Measurements from ENCODE around the gene ELOVL4.

Gene ELOVL4

DNA sequence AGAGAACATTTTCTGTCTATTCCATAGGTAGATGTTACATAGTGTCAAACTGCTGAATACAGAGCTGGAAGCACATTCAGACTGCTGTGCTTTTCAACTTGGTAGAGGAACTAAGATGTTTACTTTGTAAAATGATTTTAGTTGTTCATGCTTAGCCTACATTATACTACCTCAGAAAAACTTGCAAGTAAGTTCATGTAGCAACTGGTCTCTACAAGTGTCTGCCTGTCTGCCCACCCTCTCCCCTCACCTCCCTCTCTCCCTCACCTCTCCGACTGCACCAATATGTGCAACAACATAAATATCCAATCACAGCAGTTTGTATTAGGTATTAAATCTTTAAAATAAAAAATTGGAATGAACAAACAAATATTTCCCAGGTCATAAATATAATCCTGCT is 25.3 kb downstream of the ELOVL4 start:
- no peak overlapping the region for H3K4me3 ChIP-seq (ENCODE audit: control insufficient read depth, low read depth, low read length)
- TF ChIP-seq, protein P1, sequence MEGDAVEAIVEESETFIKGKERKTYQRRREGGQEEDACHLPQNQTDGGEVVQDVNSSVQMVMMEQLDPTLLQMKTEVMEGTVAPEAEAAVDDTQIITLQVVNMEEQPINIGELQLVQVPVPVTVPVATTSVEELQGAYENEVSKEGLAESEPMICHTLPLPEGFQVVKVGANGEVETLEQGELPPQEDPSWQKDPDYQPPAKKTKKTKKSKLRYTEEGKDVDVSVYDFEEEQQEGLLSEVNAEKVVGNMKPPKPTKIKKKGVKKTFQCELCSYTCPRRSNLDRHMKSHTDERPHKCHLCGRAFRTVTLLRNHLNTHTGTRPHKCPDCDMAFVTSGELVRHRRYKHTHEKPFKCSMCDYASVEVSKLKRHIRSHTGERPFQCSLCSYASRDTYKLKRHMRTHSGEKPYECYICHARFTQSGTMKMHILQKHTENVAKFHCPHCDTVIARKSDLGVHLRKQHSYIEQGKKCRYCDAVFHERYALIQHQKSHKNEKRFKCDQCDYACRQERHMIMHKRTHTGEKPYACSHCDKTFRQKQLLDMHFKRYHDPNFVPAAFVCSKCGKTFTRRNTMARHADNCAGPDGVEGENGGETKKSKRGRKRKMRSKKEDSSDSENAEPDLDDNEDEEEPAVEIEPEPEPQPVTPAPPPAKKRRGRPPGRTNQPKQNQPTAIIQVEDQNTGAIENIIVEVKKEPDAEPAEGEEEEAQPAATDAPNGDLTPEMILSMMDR (IDR thresholded peaks at IDR 0.05; ENCODE audit: control insufficient read depth, insufficient read depth, low read depth, low read length, missing control alignments), result no peak
- DNase-seq (ENCODE audit: low read depth), result no peak

GRCh38 chr6:79913369-79913768 is 34.0 kb downstream of the ELOVL4 start:
- no peak overlapping the region for H3K4me3 ChIP-seq (ENCODE audit: control insufficient read depth, low read depth, low read length)
- DNase-seq (ENCODE audit: low read depth), result no peak
- TF ChIP-seq, protein P1 (IDR thresholded peaks at IDR 0.05; ENCODE audit: control insufficient read depth, insufficient read depth, low read depth, low read length, missing control alignments), result no peak

DNA sequence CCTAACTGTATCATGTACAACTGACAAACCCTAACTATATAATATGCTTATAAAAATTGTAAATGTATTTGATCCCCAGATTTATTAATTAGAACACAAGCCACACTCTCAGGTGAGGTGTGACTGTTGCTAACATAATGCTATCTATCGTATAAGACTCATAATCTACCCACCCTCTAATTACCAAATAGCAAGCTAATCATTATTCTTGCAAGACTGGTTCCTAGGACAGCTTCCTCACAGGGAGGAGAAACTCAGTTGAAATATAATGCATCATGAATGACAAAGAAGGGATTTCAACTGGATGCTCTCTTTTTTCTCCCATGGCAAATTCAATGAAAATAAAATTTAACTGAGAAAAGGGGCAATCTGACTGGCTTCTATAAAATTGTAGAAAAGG is 35.4 kb downstream of the ELOVL4 start:
- TF ChIP-seq, protein P1 (IDR thresholded peaks at IDR 0.05; ENCODE audit: control insufficient read depth, insufficient read depth, low read depth, low read length, missing control alignments), result no peak
- H3K4me3 ChIP-seq (ENCODE audit: control insufficient read depth, low read depth, low read length), result no peak overlapping the region
- DNase-seq (ENCODE audit: low read depth), result no peak

- no peak overlapping the region for H3K4me3 ChIP-seq (ENCODE audit: control insufficient read depth, low read depth, low read length)
- TF ChIP-seq, protein P1 (IDR thresholded peaks at IDR 0.05; ENCODE audit: control insufficient read depth, insufficient read depth, low read depth, low read length, missing control alignments), result no peak
- DNase-seq (ENCODE audit: low read depth), result no peak
These were observed 37.8 kb downstream of the ELOVL4 start for GRCh38 chr6:79909517-79909916.

GRCh38 chr6:79902046-79902445 is 45.3 kb downstream of the ELOVL4 start:
- no peak overlapping the region for H3K4me3 ChIP-seq (ENCODE audit: control insufficient read depth, low read depth, low read length)
- DNase-seq (ENCODE audit: low read depth), result no peak
- TF ChIP-seq, protein P1 (IDR thresholded peaks at IDR 0.05; ENCODE audit: control insufficient read depth, insufficient read depth, low read depth, low read length, missing control alignments), result no peak

GRCh38 chr6:79898076-79898475 is 49.3 kb downstream of the ELOVL4 start:
- TF ChIP-seq, protein P1 (IDR thresholded peaks at IDR 0.05; ENCODE audit: control insufficient read depth, insufficient read depth, low read depth, low read length, missing control alignments), result no peak
- DNase-seq (ENCODE audit: low read depth), result no peak
- no peak overlapping the region for H3K4me3 ChIP-seq (ENCODE audit: control insufficient read depth, low read depth, low read length)

DNA sequence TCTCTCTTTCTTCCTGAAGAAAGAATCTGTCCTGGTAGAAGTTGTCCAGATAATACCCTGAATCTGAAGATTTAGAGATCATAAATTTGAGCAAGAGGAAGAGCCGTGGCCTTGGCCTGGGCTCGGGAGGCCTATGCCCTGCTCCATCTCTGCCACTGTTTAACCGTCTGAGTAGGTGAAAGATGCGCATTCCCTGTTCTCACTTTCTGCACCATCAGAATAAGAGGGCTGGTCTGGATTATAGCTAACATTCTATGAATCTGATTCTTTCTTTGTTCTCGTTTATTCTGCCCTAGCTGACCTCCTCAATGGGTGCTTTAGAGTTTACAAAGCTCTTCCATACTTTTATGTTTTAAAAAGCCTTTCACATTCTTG is 51.3 kb downstream of the ELOVL4 start:
- no peak for DNase-seq (ENCODE audit: low read depth)
- TF ChIP-seq, protein P1 (IDR thresholded peaks at IDR 0.05; ENCODE audit: control insufficient read depth, insufficient read depth, low read depth, low read length, missing control alignments), result no peak
- no peak overlapping the region for H3K4me3 ChIP-seq (ENCODE audit: control insufficient read depth, low read depth, low read length)
